Stomach (tissue), 19 donors: ENCODE measurements around the gene C9. TPM values are rescaled to one million over a fixed set of nuclear protein-coding genes. Genes with fewer than 3 reads are reported as not detected.

Experiments used
- DNase-seq, 2 donors: peaks; one replicate each; pipeline versions ENCODE4 v3.0.0 to v3.0.0-alpha.2; 2013 to 2019
- H3K27ac ChIP-seq, 5 donors: fragments of 200-600 bp in 4 of 5; sonication (generic) in 4 of 5; one replicate each; pipeline ENCODE4 v1.5.1; 2013 to 2019; ENCODE audit warnings: mild to moderate bottlenecking in 1 of 5, moderate library complexity in 1 of 5
- H3K27me3 ChIP-seq, 3 donors: fragments of 200-600 bp; sonication (generic); one replicate each; pipeline ENCODE4 v1.5.1; 2017 to 2019; ENCODE audit warnings: mixed run types in 1 of 3
- H3K36me3 ChIP-seq, 4 donors: fragments of 200-600 bp; sonication (generic); 1 replicate in 3 of 4; 2 replicates in 1 of 4; pipeline ENCODE4 v1.5.1; 2016 to 2019
- H3K4me1 ChIP-seq, 4 donors: fragments of 200-600 bp; sonication (generic); one replicate each; pipeline ENCODE4 v1.5.1; 2016 to 2019
- H3K4me3 ChIP-seq, 4 donors: fragments of 200-600 bp; sonication (generic) in 3 of 4; one replicate each; pipeline ENCODE4 v1.5.1; 2016 to 2019; ENCODE audit warnings: mild to moderate bottlenecking in 1 of 4
- H3K9me3 ChIP-seq, 4 donors: fragments of 200-600 bp; sonication (generic); one replicate each; pipeline ENCODE4 v1.5.1; 2016 to 2019
- EP300 ChIP-seq: sonication (generic); formaldehyde crosslinking; IDR thresholded peaks from one replicate; pipeline ENCODE4 v1.6.1; 2017; ENCODE audit warnings: antibody characterized with exemption
- POLR2A ChIP-seq, 4 donors: fragments of 450-650 bp; IDR thresholded peaks; one replicate each; pipeline ENCODE4 v1.6.1; 2016; ENCODE audit warnings: antibody characterized with exemption in 4 of 4, control low read depth in 2 of 4, mild to moderate bottlenecking in 1 of 4, moderate library complexity in 1 of 4
- POLR2AphosphoS5 ChIP-seq, 3 donors: sonication (generic); formaldehyde crosslinking; IDR thresholded peaks; one replicate each; pipeline ENCODE4 v1.6.1; 2016; ENCODE audit warnings: antibody characterized with exemption in 3 of 3
- WGBS, 5 donors: extraction: QIAGEN DNeasy Blood & Tissue Kit in 3 of 5; methylation state at CpG; one replicate each; pipeline versions ENCODE4 v1.1.5 to v1.1.7; 2013 to 2018; 5-methylcytosine and 5-hydroxymethylcytosine counted together
- intact Hi-C: fragments of 100-400 bp; cut with DNase I; formaldehyde crosslinking; loops from one replicate; pipeline ENCODE4 v1.15.1; 2023; ENCODE audit warnings: low total_unique reads
- long read RNA-seq, 10 donors: transcript quantifications; one replicate each; lab custom pipeline, GENCODE V29; 2026
- polyA plus RNA-seq, 3 donors: library from polyadenylated mRNA; stranded (reverse); fragments of 200-250 nt; gene quantifications; one replicate each; pipeline ENCODE4 v1.2.3, GENCODE V29; 2013
- total RNA-seq, 5 donors: library from RNA; depleted of rRNA; stranded (reverse); fragments of >200 nt; gene quantifications; one replicate each; pipeline versions ENCODE4 v1.1.0 to v1.2.3, GENCODE V29; 2014 to 2016
- TF ChIP-seq, protein P1 (sequence below), 7 experiments: fragments of 450-650 bp in 4 of 7; fragments of 200-600 bp in 3 of 7; sonication (generic) in 3 of 7; IDR thresholded peaks; one replicate each; pipeline ENCODE4 v1.5.1; 2016 to 2019; ENCODE audit warnings: antibody characterized with exemption in 7 of 7, control low read depth in 2 of 7, mild to moderate bottlenecking in 1 of 7
- donor health status: healthy with polysubstance abuse.
- donor health status: Bipolar disorder and iron deficiency.
- donor health status: healthy.

Gene C9
- total RNA-seq, result not detected
- not detected for polyA plus RNA-seq
- long read RNA-seq, donor 1, result 0 reads
- long read RNA-seq, donor 2, result 0 reads
- long read RNA-seq, donor 3, result 0 reads
- long read RNA-seq, donor 4, result 0 reads
- long read RNA-seq, donor 5, result 0 reads
- long read RNA-seq, donor 6, result 0 reads
- long read RNA-seq, donor 7, result 0 reads
- long read RNA-seq, donor 8, result 0 reads
- long read RNA-seq, donor 9, result 0 reads
- long read RNA-seq, donor 10, result 0 reads

DNA sequence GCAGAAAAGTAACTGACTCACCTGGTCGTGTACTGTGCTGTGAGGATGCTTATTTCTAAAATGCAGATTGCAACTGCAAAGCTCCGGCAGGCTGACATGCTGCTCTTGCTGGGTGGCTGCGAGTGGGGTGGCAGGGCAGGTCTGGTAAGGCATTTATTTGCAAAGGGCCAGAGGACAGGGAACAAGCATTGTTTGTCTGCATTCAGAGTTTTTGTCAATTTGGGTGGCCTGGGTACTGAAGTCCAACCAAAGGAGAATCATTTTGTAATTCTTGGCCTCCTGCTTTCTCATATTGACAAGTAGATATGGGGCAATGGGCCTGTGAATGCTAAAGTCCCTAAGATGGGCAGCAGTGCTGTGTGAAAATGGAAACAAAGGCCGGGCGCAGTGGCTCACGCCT, at the start of gene C9:
Gene C9 (minus strand): TSS at position 129 of the 400 bp plus-strand sequence. CDS start 31 bp downstream, at position 98.
- DNase-seq, result no peak
- no peaks in the 10 kb centered on the region for H3K36me3 ChIP-seq
- H3K4me1 ChIP-seq, result no peaks in the 10 kb centered on the region
- H3K27me3 ChIP-seq, result no peaks in the 10 kb centered on the region
- H3K9me3 ChIP-seq, result no peaks in the 10 kb centered on the region
- no peak within 1 kb of the TSS for H3K27ac ChIP-seq
- intact Hi-C loops, result no loop called here
- 67 to 74% (median 69%) methylated on average over 6 of the region's 6 CpGs for WGBS, 5 donors
- TF ChIP-seq, protein P1, sequence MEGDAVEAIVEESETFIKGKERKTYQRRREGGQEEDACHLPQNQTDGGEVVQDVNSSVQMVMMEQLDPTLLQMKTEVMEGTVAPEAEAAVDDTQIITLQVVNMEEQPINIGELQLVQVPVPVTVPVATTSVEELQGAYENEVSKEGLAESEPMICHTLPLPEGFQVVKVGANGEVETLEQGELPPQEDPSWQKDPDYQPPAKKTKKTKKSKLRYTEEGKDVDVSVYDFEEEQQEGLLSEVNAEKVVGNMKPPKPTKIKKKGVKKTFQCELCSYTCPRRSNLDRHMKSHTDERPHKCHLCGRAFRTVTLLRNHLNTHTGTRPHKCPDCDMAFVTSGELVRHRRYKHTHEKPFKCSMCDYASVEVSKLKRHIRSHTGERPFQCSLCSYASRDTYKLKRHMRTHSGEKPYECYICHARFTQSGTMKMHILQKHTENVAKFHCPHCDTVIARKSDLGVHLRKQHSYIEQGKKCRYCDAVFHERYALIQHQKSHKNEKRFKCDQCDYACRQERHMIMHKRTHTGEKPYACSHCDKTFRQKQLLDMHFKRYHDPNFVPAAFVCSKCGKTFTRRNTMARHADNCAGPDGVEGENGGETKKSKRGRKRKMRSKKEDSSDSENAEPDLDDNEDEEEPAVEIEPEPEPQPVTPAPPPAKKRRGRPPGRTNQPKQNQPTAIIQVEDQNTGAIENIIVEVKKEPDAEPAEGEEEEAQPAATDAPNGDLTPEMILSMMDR (IDR thresholded peaks at IDR 0.05), result no peak
- TF ChIP-seq POLR2A (IDR thresholded peaks at IDR 0.05) (no peak), POLR2AphosphoS5 (IDR thresholded peaks at IDR 0.05) (no peak), EP300 (no peak)
- H3K4me3 ChIP-seq, result no peak within 1 kb of the TSS

DNA sequence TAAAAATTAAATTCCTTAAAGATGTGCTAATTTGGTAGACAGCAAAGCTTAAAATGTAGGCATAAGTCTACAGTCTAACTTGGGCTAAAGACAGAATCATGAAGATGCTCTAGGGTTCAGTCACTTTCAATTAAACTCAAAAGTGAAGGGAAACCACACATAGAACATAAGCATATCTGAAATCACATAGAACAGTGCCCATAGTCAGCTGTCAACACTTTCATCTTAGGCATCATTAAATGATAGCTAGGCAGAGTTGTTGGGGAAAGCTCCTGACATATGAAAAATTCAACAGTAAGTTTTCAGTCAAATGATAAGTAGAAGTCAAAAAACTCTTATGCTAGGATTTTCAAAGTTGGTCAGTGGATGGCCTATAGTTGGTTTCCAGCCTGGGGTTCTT, 49.5 kb upstream of the C9 start:
- Histone ChIP-seq H3K27ac (no peak overlapping the region), H3K4me1 (peaks cover 0 to 53% (median 12%) of the 10 kb centered on the region in 4 donors)
- DNase-seq, result no peak

GRCh38 chr5:39412721-39413394, 48.6 kb upstream of the C9 start:
- Histone ChIP-seq H3K36me3 (no peaks in the 10 kb centered on the region), H3K9me3 (no peaks in the 10 kb centered on the region), H3K4me3 (no peak overlapping the region), H3K27me3 (no peaks in the 10 kb centered on the region), H3K27ac (peak overlapping the region in 1 of 5 donors; percentile 22), H3K4me1 (peaks cover 0 to 53% (median 12%) of the 10 kb centered on the region in 4 donors)
- TF ChIP-seq POLR2AphosphoS5 (IDR thresholded peaks at IDR 0.05), result no peak
- TF ChIP-seq, protein P1 (IDR thresholded peaks at IDR 0.05), result no peak
- no peak for TF ChIP-seq EP300
- TF ChIP-seq POLR2A (IDR thresholded peaks at IDR 0.05), result no peak
- intact Hi-C loops, result no loop called here
- WGBS, 5 donors, result 52 to 67% (median 65%) methylated on average over 5 of the region's 5 CpGs
- DNase-seq, result no peak

More for the DNA sequence above, 49.5 kb upstream of the C9 start:
- Histone ChIP-seq H3K27me3 (no peaks in the 10 kb centered on the region), H3K36me3 (no peaks in the 10 kb centered on the region), H3K4me3 (no peak overlapping the region), H3K9me3 (no peaks in the 10 kb centered on the region)
- TF ChIP-seq POLR2AphosphoS5 (IDR thresholded peaks at IDR 0.05) (no peak), EP300 (no peak), POLR2A (IDR thresholded peaks at IDR 0.05) (no peak)
- intact Hi-C loops, result no loop called here

GRCh38 chr5:39411985-39412384, 47.7 kb upstream of the C9 start:
- Histone ChIP-seq H3K9me3 (no peaks in the 10 kb centered on the region), H3K27me3 (no peaks in the 10 kb centered on the region), H3K36me3 (no peaks in the 10 kb centered on the region), H3K27ac (peak overlapping the region in 2 of 5 donors; percentile 9 to 45), H3K4me3 (no peak overlapping the region), H3K4me1 (peaks cover 0 to 53% (median 12%) of the 10 kb centered on the region in 4 donors)
- WGBS, 5 donors, result 89 to 97% (median 95%) methylated on average over 4 of the region's 4 CpGs
- intact Hi-C loops, result no loop called here
- no peak for TF ChIP-seq POLR2AphosphoS5 (IDR thresholded peaks at IDR 0.05)
- no peak for TF ChIP-seq POLR2A (IDR thresholded peaks at IDR 0.05)
- no peak for TF ChIP-seq EP300
- TF ChIP-seq, protein P1 (IDR thresholded peaks at IDR 0.05), result no peak
- DNase-seq, result no peak

- TF ChIP-seq POLR2AphosphoS5 (IDR thresholded peaks at IDR 0.05) (peak in 1 of 3 donors; percentile 26), EP300 (no peak), POLR2A (IDR thresholded peaks at IDR 0.05) (no peak)
- TF ChIP-seq, protein P1 (IDR thresholded peaks at IDR 0.05), result no peak
- Histone ChIP-seq H3K27me3 (no peaks in the 10 kb centered on the region), H3K9me3 (no peaks in the 10 kb centered on the region), H3K4me1 (peaks cover 0 to 48% (median 12%) of the 10 kb centered on the region in 4 donors), H3K4me3 (no peak overlapping the region), H3K27ac (peak overlapping the region in 3 of 5 donors; percentile 22 to 58 (median 56)), H3K36me3 (no peaks in the 10 kb centered on the region)
- intact Hi-C loops, result no loop called here
- WGBS, 5 donors, result 7 to 17% (median 13%) methylated on average over 1 of the region's 1 CpG
- DNase-seq, result no peak
Observed at GRCh38 chr5:39411061-39411460, 46.8 kb upstream of the C9 start.
